Stimulated activated CD8-positive, alpha-beta memory T cell treated with anti-CD3 and anti-CD28 coated beads, Interleukin-15, amount 100 ng/mL, for 24 hours (primary cell): ENCODE results near the gene TMEM234.

Experiments
- DNase-seq: peaks from one replicate; pipeline ENCODE4 v3.0.0-alpha.2; 2020; ENCODE audit warnings: low read depth

TMEM234 gene

DNA sequence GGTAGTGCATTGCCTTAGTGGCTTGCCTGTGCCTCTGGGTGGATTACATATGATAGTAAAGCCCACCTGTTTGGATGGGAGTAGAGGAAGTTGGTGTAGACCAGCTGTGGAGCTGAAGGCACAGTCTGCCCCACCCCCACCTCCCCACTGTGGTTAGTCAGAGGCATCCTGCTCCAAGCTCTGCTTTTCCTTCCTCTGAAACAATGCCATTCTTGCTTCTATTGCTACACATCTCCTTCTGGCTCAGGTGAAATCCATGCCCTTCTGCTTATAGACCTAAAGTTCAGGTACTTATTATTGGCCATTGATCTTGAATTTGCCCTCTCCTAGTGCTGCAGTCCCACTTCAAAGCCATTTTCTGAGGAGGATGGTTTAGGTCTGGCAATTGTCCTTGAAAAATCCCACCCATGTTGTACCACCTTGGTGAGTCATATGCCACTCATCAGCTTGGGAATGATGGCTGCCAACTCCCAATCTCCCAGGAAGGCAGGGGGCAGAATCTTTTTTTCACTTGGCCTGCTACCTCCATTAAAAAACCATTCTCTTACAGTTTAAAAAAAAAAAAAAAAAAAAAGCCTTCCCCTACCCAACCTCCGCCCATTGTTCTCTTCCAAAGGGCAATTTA, 49.4 kb downstream of the TMEM234 start:
- no peak for DNase-seq

DNA sequence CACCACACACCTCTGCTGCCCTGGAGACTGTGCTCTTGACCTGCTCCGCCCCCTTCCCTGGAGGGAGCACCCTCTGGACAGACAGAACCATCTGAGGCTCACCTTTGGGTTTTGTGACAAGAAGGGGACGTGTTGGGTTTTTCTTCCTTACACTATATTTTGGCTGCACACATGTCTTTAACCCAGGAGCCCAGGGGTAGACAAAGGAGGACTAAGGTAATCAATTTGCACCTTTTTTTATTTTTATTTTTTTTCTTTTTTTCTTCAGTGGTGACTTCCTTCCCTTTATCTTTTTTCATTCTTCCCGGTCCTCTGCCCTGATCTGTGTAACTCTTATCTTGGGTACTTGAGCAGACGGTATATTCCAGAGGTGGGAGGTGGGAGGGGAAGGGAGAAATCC, 51.2 kb downstream of the TMEM234 start:
- no peak for DNase-seq
